AML-193 (cell line): Measurements from ENCODE around the gene EVI5L.
"Not testable (repeated sequence)": the region's sequence is repeated elsewhere in the genome, so short reads cannot be mapped to it uniquely, and the experiment has no call there.

Experiments
- DNase-seq, 2 experiments: peaks; one replicate each; lab custom pipeline; 2025; lab: John Stamatoyannopoulos, UW

The EVI5L gene

GRCh38 chr19:7872306-7873204 lies 42.5 kb downstream of the EVI5L start:
- no peak for DNase-seq

DNA sequence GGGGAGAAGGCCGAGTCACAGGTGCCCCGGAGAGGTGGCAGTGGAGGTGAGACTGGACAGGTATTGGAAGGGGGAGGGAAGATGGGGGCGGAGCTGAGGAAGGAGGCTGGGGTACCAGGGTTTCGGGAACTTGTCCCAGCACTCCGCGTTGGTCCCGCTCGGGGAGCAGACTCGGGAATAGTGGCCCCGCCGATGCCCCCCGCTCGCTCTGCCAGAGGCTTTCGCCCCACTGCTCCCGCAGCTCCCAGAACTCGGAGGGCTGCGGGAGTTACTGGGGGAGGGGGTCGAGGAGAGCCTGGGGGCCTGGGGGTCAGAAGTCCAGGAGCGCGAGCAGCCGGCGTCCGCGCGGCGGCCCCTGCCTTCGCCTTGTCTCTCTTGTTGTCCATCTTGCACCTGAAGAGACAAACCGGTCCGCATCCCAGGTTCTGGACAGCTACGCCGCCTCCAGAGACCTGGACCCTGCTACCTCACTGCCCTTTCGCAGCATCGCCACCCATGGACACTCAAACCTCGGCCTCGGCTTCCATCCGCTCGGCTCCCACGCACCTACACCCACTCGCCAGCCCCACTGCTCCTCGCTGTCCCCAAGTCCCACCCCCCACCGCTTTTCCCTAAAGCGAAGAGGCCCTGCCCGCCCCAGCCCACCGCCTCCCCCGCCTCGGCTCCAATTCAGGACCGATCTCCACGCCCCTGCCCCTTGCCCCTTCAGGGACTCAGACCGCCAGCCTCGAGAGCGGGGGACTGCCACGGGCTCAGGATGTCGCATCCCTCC lies 43.5 kb downstream of the EVI5L start:
- no peak for DNase-seq

DNA sequence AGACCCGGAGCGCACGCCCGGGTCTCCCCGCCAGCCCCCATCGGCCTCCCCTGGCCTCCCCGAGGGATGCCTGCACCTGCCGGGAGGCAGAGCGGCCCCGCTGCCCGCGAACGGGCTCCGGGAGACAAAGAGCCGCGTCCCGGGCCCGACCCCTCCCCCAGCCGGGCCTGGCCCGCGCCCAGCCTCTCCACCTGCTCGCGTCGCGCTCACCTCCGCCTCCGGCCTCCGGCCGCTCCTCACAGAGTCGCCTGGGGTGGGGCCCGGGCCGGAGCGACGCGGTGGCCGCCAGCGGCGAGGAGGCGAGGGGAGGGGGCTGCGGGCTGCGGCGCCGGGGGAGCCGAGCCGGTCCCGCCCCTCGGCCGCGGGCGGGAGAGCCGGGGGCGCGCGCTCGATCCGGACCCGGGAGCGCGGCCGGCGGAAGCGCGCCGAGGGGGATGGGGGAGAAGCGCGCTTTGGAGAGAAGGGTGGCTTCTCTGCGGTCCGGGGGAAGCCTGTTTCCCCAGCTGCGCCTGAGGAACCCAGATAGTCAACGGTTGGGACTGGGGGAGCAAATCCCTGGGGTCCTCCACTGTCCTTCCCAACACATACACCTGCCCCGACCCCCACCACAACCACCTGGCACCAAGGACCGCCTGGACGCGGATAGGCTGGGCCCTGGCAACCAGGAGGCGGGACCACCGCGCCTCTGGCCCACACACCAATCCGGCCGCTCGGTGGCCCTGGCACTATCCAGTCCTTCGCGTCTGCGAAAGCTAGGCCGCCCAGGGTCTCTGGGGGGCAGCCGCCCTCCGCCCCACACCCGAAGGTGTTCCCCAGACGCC lies 44.3 kb downstream of the EVI5L start, which contains the start of gene PRR36:
PRR36 (minus strand) TSS at position 315 of the 821 bp plus-strand sequence. CDS start 701 bp downstream, outside the sequence.
- DNase-seq, result peak in 1 of 2 experiments; percentile 5

DNA sequence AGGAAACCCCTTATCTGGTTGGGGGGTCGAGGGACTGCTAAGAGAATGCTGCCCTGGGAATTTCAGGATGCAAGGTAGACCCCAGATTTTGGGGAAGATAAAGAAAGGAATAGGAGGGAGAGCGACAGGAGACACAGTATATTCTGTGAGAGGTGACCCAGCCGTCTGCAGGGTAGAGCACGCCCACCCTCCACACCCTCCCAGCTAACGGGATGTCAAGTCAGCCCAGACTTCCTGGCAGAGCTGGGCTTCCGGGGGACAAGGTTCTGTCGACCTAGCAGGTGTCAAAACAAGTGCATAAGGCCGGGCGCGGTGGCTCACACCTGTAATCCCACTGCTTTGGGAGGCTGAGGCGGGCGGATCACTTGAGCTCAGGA lies 44.9 kb downstream of the EVI5L start:
- DNase-seq, result no peak

- DNase-seq, result no peak
Measured at GRCh38 chr19:7877249-7877836, 47.3 kb downstream of the EVI5L start.

GRCh38 chr19:7879111-7879807 lies 49.2 kb downstream of the EVI5L start:
- DNase-seq, result no peak

GRCh38 chr19:7879836-7880235 lies 49.8 kb downstream of the EVI5L start:
- DNase-seq, result no peak

DNA sequence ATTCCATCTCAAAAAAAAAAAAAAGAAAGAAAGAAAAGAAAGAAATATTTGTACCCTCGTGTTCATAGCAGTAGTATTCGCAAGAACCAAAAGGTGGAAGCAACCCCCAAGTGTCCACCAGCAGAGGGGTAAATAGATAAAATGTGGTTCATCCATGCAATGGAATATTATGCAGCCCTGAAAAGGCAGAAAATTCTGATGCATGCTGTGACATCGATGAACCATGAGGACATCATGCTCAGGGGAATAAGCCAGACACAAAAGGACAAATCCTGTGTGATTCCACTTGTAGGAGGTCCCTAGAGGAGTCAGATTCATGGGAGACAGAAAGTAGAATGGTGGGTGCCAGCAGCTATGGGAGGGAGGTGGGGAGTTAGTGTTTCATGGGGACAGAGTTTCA lies 51.9 kb downstream of the EVI5L start:
- no peak for DNase-seq

DNA sequence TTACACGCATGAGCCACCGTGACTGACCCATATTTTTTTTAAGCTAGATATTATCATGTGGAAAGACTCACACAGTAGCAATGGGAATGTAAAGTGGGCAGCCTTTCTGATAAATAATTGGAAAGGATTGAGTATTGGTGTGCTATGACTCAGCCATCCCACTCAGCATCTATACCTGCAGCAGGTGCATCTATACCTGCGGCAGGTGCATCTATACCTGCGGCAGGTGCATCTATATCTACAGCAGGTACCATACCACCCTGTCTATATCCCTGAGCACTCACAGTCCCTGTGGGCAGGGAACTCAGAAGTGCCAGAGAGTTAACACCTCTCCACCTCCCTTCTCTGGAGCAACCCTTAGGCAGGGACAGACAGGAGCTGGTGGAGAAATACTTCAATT lies 53.1 kb downstream of the EVI5L start:
- DNase-seq, result no peak

DNA sequence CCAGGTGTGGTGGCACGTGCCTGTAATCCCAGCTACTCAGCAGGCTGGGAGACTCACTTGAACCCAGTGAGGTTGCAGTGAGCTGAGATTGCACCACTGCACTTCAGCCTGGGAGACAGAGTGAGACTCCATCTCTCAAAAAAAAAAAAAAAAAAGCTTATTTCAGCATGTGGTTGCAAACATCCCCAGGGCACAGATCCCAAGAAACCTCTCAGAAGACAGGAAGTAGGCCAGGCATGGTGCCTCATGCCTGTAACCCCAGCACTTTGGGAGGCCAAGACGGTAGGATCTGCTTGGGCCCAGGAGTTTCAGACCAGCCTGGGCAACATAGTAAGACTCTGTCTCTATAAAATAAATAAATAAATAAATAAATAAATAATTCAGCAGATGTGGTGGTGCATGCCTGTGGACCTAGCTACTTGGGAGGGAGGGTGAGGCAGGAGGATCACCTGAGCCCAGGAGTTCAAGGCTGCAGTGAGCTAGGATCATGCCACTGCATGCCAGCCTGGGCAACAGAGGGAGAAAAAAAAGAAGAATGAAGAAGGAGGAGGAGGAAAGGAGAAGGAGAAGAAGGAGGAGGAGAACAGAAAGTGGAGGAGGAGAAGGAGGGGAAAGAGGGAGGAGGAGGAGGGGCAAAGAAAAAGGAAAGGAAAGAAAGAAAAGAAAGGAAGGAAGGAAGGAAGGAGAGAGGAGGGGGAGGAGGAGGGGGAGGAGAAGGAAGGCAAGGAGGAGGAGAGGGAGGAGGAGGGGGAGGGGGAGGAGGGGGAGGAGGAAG lies 54.0 kb downstream of the EVI5L start:
- DNase-seq, result no peak

DNA sequence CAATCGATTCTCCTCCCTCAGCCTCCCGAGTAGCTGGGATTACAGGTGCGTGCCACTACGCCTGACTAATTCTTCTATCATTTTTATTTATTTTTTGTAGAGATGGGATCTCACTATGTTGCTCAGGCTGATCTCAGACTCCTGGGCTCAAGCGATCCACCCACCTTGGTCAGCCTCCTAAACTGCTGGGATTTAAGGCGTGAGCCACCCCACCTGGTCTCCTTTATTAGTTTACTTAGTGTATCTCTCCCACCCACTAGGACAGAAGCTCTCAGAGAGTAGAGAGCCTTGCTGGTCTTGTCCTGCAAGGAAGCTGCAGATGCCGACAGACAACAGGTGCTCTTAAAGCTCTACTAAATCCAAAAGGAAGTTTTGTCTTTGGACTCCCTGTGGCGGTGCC lies 55.8 kb downstream of the EVI5L start:
- no peak for DNase-seq

GRCh38 chr19:7887408-7888144 lies 57.6 kb downstream of the EVI5L start:
- no peak for DNase-seq

DNA sequence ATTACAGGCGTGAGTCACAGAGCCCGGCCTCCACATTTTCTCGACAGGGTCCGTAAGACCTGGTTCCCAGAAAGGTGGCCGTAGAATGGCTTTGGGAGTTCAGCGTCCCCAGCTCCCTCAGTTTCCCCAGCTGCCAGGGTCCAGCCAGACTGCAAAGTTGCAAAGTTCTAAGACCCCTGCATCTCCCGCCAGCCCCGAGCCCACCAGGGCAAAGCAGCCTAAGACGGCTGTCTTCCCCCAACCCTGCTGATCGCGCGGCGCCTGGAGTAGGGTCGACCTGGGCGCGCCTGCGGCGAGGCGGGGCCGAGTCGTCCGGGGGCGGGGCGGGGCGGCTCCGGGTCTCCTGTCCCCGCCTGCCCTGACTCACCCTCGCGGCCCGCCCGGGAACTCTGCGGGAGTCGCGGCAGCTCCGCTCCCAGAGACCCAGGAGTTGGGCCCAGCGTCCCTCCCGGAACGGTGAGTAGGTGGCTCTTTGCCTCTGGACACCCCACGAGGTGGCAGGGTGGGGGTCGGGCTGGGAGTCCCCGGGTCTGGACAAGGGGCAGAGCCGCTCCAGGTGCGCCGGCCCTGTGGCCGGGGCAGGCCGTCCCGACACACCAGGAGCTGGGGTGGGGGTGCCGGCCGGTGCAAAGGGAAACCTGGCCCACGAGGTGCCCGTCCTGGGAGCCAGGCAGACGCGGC lies 58.3 kb downstream of the EVI5L start, which contains the start of gene LRRC8E:
LRRC8E (plus strand) TSS at position 366 of the 681 bp plus-strand sequence. CDS start 7,094 bp downstream, outside the sequence.
- DNase-seq, result no peak

DNA sequence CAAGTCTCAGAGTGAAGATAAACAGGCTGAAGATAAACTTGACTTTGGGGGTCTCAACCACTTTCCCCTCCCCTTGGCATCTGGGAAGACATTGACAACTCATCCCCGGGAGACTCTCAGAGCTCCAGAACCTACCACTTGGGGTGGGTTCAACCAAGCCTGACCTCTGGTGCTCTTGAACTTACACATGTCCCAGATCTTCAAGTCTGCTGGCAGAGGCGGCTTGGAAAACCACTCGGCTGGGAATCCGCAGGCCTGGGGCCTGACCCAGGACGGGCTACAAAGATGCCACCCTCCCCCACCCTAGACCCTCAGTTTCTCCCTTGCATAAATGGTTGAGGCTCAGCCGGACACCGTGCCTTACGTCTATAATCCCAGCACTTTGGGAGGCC lies 58.8 kb downstream of the EVI5L start:
- DNase-seq, result no peak

GRCh38 chr19:7893362-7894101 lies 63.5 kb downstream of the EVI5L start:
- DNase-seq, result not testable (repeated sequence)

DNA sequence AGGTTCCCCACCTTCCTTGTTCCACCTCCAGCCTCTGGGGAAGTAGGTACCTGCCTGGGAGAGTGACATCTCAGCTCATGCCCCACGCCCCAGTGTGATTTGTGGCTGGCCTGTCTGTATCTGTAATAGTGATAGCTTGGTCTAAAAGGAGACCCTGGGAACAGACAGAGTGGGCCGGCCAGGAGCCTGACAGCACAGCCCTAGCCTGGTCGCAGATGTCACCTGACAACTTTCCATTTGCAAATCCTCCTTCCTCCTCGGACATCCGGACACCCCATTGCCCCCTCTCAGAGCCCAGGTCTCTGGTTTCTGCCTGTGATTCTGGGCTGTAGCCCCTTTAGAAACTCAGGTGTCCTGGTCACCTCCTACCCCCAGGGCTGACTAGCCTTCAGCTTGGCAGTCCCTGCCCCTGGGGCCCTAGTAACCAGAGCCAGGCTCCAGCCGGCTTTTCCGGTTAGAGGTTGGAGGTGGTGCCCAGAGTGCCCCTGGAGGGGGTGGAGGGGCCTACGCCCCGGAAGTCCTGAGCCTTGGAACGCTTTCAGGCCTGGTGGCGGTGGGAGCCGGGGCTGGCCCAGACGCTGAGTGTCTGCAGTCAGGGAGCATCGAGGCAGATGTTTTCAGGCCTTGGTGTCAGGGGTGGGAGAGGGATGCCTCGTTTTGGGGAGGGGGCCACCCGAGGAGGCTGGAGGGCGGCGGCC lies 64.7 kb downstream of the EVI5L start:
- no peak for DNase-seq

DNA sequence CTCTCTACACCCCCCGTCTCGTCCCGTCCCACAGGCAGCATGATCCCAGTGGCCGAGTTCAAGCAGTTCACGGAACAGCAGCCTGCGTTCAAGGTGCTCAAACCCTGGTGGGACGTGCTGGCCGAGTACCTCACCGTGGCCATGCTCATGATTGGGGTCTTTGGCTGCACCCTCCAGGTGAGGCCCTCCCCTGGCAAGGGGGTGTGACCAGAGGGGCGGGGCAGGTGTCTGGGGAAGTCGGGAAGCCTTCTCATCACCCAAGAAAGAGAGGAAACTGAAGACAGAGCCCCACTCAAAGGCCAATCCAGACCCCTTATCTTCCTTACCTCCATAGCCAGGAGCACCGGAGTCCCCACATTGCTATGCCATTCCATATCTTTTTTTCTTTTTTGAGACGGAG lies 65.5 kb downstream of the EVI5L start:
- DNase-seq, result no peak

DNA sequence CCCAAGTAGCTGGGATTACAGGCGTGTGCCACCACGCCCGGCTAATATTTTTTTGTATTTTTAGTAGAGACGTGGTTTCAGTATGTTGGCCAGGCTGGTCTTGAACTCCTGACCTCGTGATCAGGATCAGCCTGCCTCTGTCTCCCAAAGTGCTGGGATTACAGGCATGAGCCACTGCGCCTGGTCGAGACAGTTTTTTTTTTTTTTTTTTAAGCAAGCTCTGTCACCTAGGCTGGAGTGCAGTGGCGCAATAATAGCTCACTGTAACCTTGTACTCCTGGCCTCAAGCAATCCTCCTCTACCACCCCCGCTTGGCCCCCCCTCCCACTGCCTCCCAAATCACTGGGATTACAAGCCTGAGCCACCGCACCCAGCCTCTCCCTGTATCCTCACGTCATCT lies 67.3 kb downstream of the EVI5L start:
- DNase-seq, result no peak
